Thyroid gland (tissue), 4 donors: Measurements from ENCODE around the gene LRCH1. TPM values are rescaled to one million over a fixed set of nuclear protein-coding genes. Genes with fewer than 3 reads are reported as not detected.
A peak's percentile ranks its signal among the peaks of the same experiment; 100 is the strongest.

ENCODE experiments used
- DNase-seq, 2 donors: peaks; one replicate each; pipeline ENCODE4 v3.0.0-alpha.2; 2019
- H3K27ac ChIP-seq, 3 donors: fragments of 200-600 bp; sonication (generic); 1 replicate in 2 of 3; 2 replicates in 1 of 3; pipeline ENCODE4 v1.5.1; 2016 to 2019; ENCODE audit warnings: mild to moderate bottlenecking in 1 of 3, moderate library complexity in 1 of 3
- H3K27me3 ChIP-seq: fragments of 200-600 bp; sonication (generic); one replicate; pipeline ENCODE4 v1.5.1; 2019
- H3K36me3 ChIP-seq, 2 donors: fragments of 200-600 bp; sonication (generic); one replicate each; pipeline ENCODE4 v1.5.1; 2016 to 2019
- H3K4me1 ChIP-seq, 2 donors: fragments of 200-600 bp; sonication (generic); one replicate each; pipeline ENCODE4 v1.5.1; 2017 to 2019
- H3K4me3 ChIP-seq, 3 donors: fragments of 200-600 bp; sonication (generic); replicated peaks in 1 of 3; 1 replicate in 2 of 3; 2 replicates in 1 of 3; pipeline ENCODE4 v1.5.1; 2016; ENCODE audit warnings: mild to moderate bottlenecking in 1 of 3
- H3K9me3 ChIP-seq: fragments of 200-600 bp; sonication (generic); one replicate; pipeline ENCODE4 v1.5.1; 2017
- CTCF ChIP-seq, 6 experiments: fragments of 200-600 bp in 3 of 6; fragments of 450-650 bp in 3 of 6; sonication (generic) in 3 of 6; IDR thresholded peaks; one replicate each; pipeline ENCODE4 v1.5.1; 2016 to 2019; ENCODE audit warnings: antibody characterized with exemption in 6 of 6, mild to moderate bottlenecking in 2 of 6, inconsistent platforms in 1 of 6, moderate library complexity in 1 of 6
- POLR2A ChIP-seq, 2 donors: fragments of 450-650 bp; IDR thresholded peaks; one replicate each; pipeline ENCODE4 v1.6.1; 2017; ENCODE audit warnings: antibody characterized with exemption in 2 of 2, mild to moderate bottlenecking in 2 of 2, moderate library complexity in 1 of 2
- WGBS, 2 donors: methylation state at CpG; one replicate each; pipeline ENCODE4 v1.1.5; 2017; 5-methylcytosine and 5-hydroxymethylcytosine counted together
- intact Hi-C: fragments of 100-400 bp; cut with DNase I; formaldehyde crosslinking; loops from one replicate; pipeline ENCODE4 v1.15.1; 2023
- total RNA-seq, 4 donors: library from RNA; depleted of rRNA; stranded (reverse); fragments of >200 nt; gene quantifications; one replicate each; pipeline ENCODE4 v1.2.3, GENCODE V29; 2016

Gene LRCH1
- total RNA-seq, 4 donors from 2014 or later = 13.5 to 19.3 (median 15.9) TPM

- 92 to 99% methylated on average over 4 of the region's 4 CpGs for WGBS, 2 donors
- intact Hi-C loops = no loop called here
- DNase-seq = no peak
- Histone ChIP-seq H3K27ac (no peak overlapping the region), H3K27me3 (no peaks in the 10 kb centered on the region), H3K4me1 (peaks cover 22 to 65% of the 10 kb centered on the region in 2 donors), H3K36me3 (no peaks in the 10 kb centered on the region), H3K4me3 (no peak overlapping the region), H3K9me3 (no peaks in the 10 kb centered on the region)
- TF ChIP-seq POLR2A (IDR thresholded peaks at IDR 0.05) (no peak), CTCF (IDR thresholded peaks at IDR 0.05) (no peak)
These were observed 49.6 kb downstream of the LRCH1 start for GRCh38 chr13:46602531-46602930.

- intact Hi-C loops = no loop called here
- Histone ChIP-seq H3K9me3 (no peaks in the 10 kb centered on the region), H3K36me3 (no peaks in the 10 kb centered on the region), H3K4me1 (peaks cover 26 to 60% of the 10 kb centered on the region in 2 donors), H3K27ac (no peak overlapping the region), H3K4me3 (no peak overlapping the region), H3K27me3 (no peaks in the 10 kb centered on the region)
- WGBS, 2 donors = 84 to 92% methylated on average over 4 of the region's 4 CpGs
- no peak for DNase-seq
- TF ChIP-seq CTCF (IDR thresholded peaks at IDR 0.05) (no peak), POLR2A (IDR thresholded peaks at IDR 0.05) (no peak)
These were observed 50.2 kb downstream of the LRCH1 start for GRCh38 chr13:46603165-46603603.

GRCh38 chr13:46604226-46604990 lies 51.4 kb downstream of the LRCH1 start:
- whole genome bisulfite sequencing, 2 donors = 92% methylated on average over 5 of the region's 5 CpGs
- no peaks in the 10 kb centered on the region for H3K9me3 ChIP-seq
- no peak overlapping the region for H3K4me3 ChIP-seq
- no peak for DNase-seq
- TF ChIP-seq CTCF (IDR thresholded peaks at IDR 0.05) = no peak
- TF ChIP-seq POLR2A (IDR thresholded peaks at IDR 0.05) = no peak
- no peaks in the 10 kb centered on the region for H3K36me3 ChIP-seq
- peak overlapping the region in 1 of 3 donors; percentile 43 for H3K27ac ChIP-seq
- intact Hi-C loops = no loop called here
- H3K4me1 ChIP-seq = peaks cover 26 to 57% of the 10 kb centered on the region in 2 donors
- H3K27me3 ChIP-seq = no peaks in the 10 kb centered on the region

GRCh38 chr13:46605076-46605824 lies 52.3 kb downstream of the LRCH1 start:
- 43 to 51% methylated on average over 4 of the region's 4 CpGs for WGBS, 2 donors
- no peaks in the 10 kb centered on the region for H3K36me3 ChIP-seq
- H3K4me3 ChIP-seq = no peak overlapping the region
- no peaks in the 10 kb centered on the region for H3K27me3 ChIP-seq
- peak; percentile 15 to 30 for DNase-seq
- intact Hi-C loops = no loop called here
- H3K4me1 ChIP-seq = peaks cover 26 to 48% of the 10 kb centered on the region in 2 donors
- TF ChIP-seq CTCF (IDR thresholded peaks at IDR 0.05) (no peak), POLR2A (IDR thresholded peaks at IDR 0.05) (no peak)
- no peaks in the 10 kb centered on the region for H3K9me3 ChIP-seq
- peak overlapping the region in 1 of 3 donors; percentile 43 for H3K27ac ChIP-seq
